SK-N-SH (cell line): ENCODE data around the gene CCSER1. TPM values are rescaled to one million over a fixed set of nuclear protein-coding genes. Genes with fewer than 3 reads are reported as not detected.

ENCODE experiments used
- CTCF ChIA-PET: fragments of 300-600, 350-600 bp; formaldehyde crosslinking; extraction: SDS; loops from one replicate; lab custom pipeline; 2021; lab: Yijun Ruan, JAX
- POLR2A ChIA-PET: fragments of 350-600 bp; sonication (Branson Sonifier 250); formaldehyde crosslinking; extraction: SDS; loops from one replicate; lab custom pipeline; 2020; ENCODE audit warnings: antibody characterized with exemption, inconsistent platforms; lab: Yijun Ruan, JAX
- DNase-seq: peaks from one replicate; pipeline ENCODE4 v3.0.0; 2012
- H2AFZ ChIP-seq: fragments of 200-600 bp; sonication (generic); 2 replicates; pipeline ENCODE4 v1.8.1; 2016; ENCODE audit warnings: antibody characterized with exemption, mild to moderate bottlenecking, low read depth
- H3F3A ChIP-seq: fragments of 200-600 bp; sonication (generic); replicated peaks from 2 replicates; pipeline ENCODE3; 2016; ENCODE audit warnings: antibody characterized with exemption, mild to moderate bottlenecking; ENCODE audit not compliant: insufficient read depth
- H3K27ac ChIP-seq, 2 experiments: fragments of 200-500 bp in 1 of 2; fragments of 200-600 bp in 1 of 2; sonication (Bioruptor generic) in 1 of 2; sonication (generic), shearing (Covaris generic) in 1 of 2; 2 replicates each; pipeline versions ENCODE4 v1.5.1 to v1.6.1; 2014 to 2016; ENCODE audit warnings: low read depth in 2 of 2, inconsistent platforms in 1 of 2, low read length in 1 of 2, mild to moderate bottlenecking in 1 of 2, mixed read lengths in 1 of 2
- H3K27me3 ChIP-seq: fragments of 200-600 bp; sonication (generic), shearing (Covaris generic); 2 replicates; pipeline ENCODE4 v1.6.1; 2016; ENCODE audit warnings: mixed run types; ENCODE audit not compliant: insufficient read depth
- H3K36me3 ChIP-seq, 2 experiments: fragments of 200-500 bp in 1 of 2; fragments of 200-600 bp in 1 of 2; sonication (Bioruptor generic) in 1 of 2; sonication (generic) in 1 of 2; replicated peaks in 1 of 2; 2 replicates each; pipeline versions ENCODE3 to v1.5.1; 2014 to 2016; ENCODE audit warnings: low read length in 1 of 2, mild to moderate bottlenecking in 1 of 2; ENCODE audit not compliant: insufficient read depth in 2 of 2, control insufficient read depth in 1 of 2
- H3K4me1 ChIP-seq, 2 experiments: fragments of 200-500 bp in 1 of 2; fragments of 200-600 bp in 1 of 2; sonication (Bioruptor generic) in 1 of 2; sonication (generic), shearing (Covaris generic) in 1 of 2; 2 replicates each; pipeline versions ENCODE4 v1.5.1 to v1.6.1; 2014 to 2016; ENCODE audit warnings: low read depth in 1 of 2, low read length in 1 of 2, mixed run types in 1 of 2; ENCODE audit not compliant: insufficient read depth in 2 of 2, control insufficient read depth in 1 of 2
- H3K4me2 ChIP-seq: fragments of 200-600 bp; sonication (generic), shearing (Covaris generic); 2 replicates; pipeline ENCODE4 v1.6.1; 2017; ENCODE audit warnings: mixed run types
- H3K4me3 ChIP-seq, 2 experiments: fragments of 200-500 bp in 1 of 2; fragments of 200-600 bp in 1 of 2; sonication (Bioruptor generic) in 1 of 2; sonication (generic), shearing (Covaris generic) in 1 of 2; 2 replicates each; pipeline versions ENCODE4 v1.5.1 to v1.8.1; 2014 to 2016; ENCODE audit warnings: low read depth in 2 of 2, inconsistent platforms in 1 of 2, low read length in 1 of 2, mild to moderate bottlenecking in 1 of 2, mixed read lengths in 1 of 2, moderate library complexity in 1 of 2
- H3K79me2 ChIP-seq: fragments of 200-600 bp; sonication (generic); 2 replicates; pipeline ENCODE4 v1.8.1; 2017; ENCODE audit warnings: mild to moderate bottlenecking; ENCODE audit not compliant: insufficient read depth
- H3K9ac ChIP-seq: fragments of 200-600 bp; sonication (generic); 2 replicates; pipeline ENCODE4 v1.6.1; 2017; ENCODE audit warnings: mixed run types
- H3K9me2 ChIP-seq: fragments of 200-600 bp; sonication (generic); 2 replicates; pipeline ENCODE4 v1.6.1; 2017; ENCODE audit warnings: mixed run types
- H3K9me3 ChIP-seq: fragments of 200-600 bp; sonication (generic); 2 replicates; pipeline ENCODE4 v1.6.1; 2017; ENCODE audit warnings: mixed run types, mild to moderate bottlenecking, moderate library complexity
- H4K20me1 ChIP-seq: fragments of 200-600 bp; sonication (generic); 2 replicates; pipeline ENCODE4 v1.6.1; 2017; ENCODE audit warnings: mild to moderate bottlenecking, mixed run types; ENCODE audit not compliant: insufficient read depth
- CHD2 ChIP-seq: fragments of 150-350 bp; IDR thresholded peaks from 2 replicates; pipeline ENCODE4 v1.6.1; 2018; ENCODE audit warnings: low read length; ENCODE audit not compliant: partially characterized antibody
- ELF1 ChIP-seq: IDR thresholded peaks from 2 replicates; pipeline ENCODE4 v1.4.0; 2012
- EP300 ChIP-seq, 2 experiments: IDR thresholded peaks; 2 replicates each; pipeline versions ENCODE4 v1.4.0 to v1.6.1; 2012; ENCODE audit warnings: borderline replicate concordance in 1 of 2, low read depth in 1 of 2, low read length in 1 of 2
- FOSL2 ChIP-seq: IDR thresholded peaks from 2 replicates; pipeline ENCODE4 v1.4.0; 2012; ENCODE audit warnings: low read depth, mild to moderate bottlenecking, moderate library complexity, borderline replicate concordance
- FOXJ3 ChIP-seq: sonication (generic); formaldehyde crosslinking; IDR thresholded peaks from 2 replicates; pipeline ENCODE4 v1.5.1; 2020; ENCODE audit warnings: mild to moderate bottlenecking, missing genetic modification reagents
- GATA2 ChIP-seq: sonication (generic); formaldehyde crosslinking; IDR thresholded peaks from 2 replicates; pipeline ENCODE4 v1.5.0; 2020; ENCODE audit warnings: mild to moderate bottlenecking, missing genetic modification reagents
- MEF2A ChIP-seq: IDR thresholded peaks from 2 replicates; pipeline ENCODE4 v1.4.0; 2012; ENCODE audit warnings: low read depth, borderline replicate concordance
- POLR2AphosphoS5 ChIP-seq: IDR thresholded peaks from 2 replicates; pipeline ENCODE4 v1.6.1; 2012; ENCODE audit warnings: low read depth, low read length
- RFX5 ChIP-seq: IDR thresholded peaks from 2 replicates; pipeline ENCODE4 v1.6.1; 2012; ENCODE audit warnings: mild to moderate bottlenecking, improper control_type of control experiment, low read length
- SIN3A ChIP-seq: IDR thresholded peaks from 2 replicates; pipeline ENCODE4 v1.6.1; 2012; ENCODE audit warnings: low read depth, mild to moderate bottlenecking, low read length, moderate library complexity, borderline replicate concordance
- SMC3 ChIP-seq: IDR thresholded peaks from 2 replicates; pipeline ENCODE4 v1.6.1; 2012; ENCODE audit warnings: low read depth, low read length, improper control_type of control experiment
- TCF12 ChIP-seq: IDR thresholded peaks from 2 replicates; pipeline ENCODE4 v1.4.0; 2012
- TEAD4 ChIP-seq: IDR thresholded peaks from 2 replicates; pipeline ENCODE4 v1.4.0; 2012; ENCODE audit warnings: mild to moderate bottlenecking, borderline replicate concordance; ENCODE audit not compliant: insufficient read depth
- YY1 ChIP-seq: IDR thresholded peaks from 2 replicates; pipeline ENCODE4 v1.4.0; 2012; ENCODE audit warnings: low read depth, mild to moderate bottlenecking
- WGBS: methylation state at CpG from one replicate; pipeline ENCODE4 v1.1.6; 2017; ENCODE audit warnings: low lambda C conversion rate; 5-methylcytosine and 5-hydroxymethylcytosine counted together
- polyA plus RNA-seq, 3 experiments: library from polyadenylated mRNA; depleted of rRNA; stranded (reverse); fragments of >200 nt; gene quantifications; 2 replicates each; pipeline ENCODE4 v1.2.3, GENCODE V29; 2012
- TF ChIP-seq, protein P1 (sequence below): IDR thresholded peaks from 2 replicates; pipeline ENCODE4 v1.6.1; 2012; ENCODE audit warnings: mild to moderate bottlenecking, low read depth, low read length, moderate library complexity

The CCSER1 gene
- polyA plus RNA-seq, 1 of the 3 experiments (the other 2 are of a cell fraction): 0.05 TPM

DNA sequence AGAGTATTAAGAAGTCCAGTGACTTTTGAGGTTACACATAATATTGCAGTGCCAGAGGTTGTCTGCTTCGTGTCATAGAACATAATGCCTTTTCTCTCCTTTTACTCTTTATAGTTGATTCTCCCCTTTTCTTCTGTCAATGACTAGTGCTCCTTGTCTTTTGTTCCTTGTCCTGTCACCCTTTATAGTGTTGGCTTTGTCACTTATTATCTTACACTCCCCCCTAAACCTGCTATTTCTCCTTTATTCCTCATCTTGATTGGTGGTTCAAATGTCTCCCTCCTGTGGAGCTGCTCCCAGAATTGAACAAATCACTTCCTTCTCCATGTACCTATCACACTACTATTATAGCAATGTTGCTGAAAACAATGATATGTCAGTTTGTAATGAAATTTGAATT, 1320.0 kb downstream of the CCSER1 start:
- H3K36me3 ChIP-seq: no peaks in the 10 kb centered on the region
- ChIA-PET CTCF (no interaction called here), POLR2A (no interaction called here)
- no peak overlapping the region for H3K4me2 ChIP-seq
- no peak overlapping the region for H3K27ac ChIP-seq
- no peaks in the 10 kb centered on the region for H4K20me1 ChIP-seq
- TF ChIP-seq SMC3 (no peak), SIN3A (no peak), ELF1 (no peak), GATA2 (CRISPR knock-in tag) (no peak), MEF2A (no peak), RFX5 (no peak), TEAD4 (no peak), FOXJ3 (no peak), YY1 (no peak), EP300 (IDR thresholded peaks at IDR 0.05; ENCODE audit: borderline replicate concordance in 1 of 2, low read depth in 1 of 2, low read length in 1 of 2) (no peak)
- TF ChIP-seq, protein P1, sequence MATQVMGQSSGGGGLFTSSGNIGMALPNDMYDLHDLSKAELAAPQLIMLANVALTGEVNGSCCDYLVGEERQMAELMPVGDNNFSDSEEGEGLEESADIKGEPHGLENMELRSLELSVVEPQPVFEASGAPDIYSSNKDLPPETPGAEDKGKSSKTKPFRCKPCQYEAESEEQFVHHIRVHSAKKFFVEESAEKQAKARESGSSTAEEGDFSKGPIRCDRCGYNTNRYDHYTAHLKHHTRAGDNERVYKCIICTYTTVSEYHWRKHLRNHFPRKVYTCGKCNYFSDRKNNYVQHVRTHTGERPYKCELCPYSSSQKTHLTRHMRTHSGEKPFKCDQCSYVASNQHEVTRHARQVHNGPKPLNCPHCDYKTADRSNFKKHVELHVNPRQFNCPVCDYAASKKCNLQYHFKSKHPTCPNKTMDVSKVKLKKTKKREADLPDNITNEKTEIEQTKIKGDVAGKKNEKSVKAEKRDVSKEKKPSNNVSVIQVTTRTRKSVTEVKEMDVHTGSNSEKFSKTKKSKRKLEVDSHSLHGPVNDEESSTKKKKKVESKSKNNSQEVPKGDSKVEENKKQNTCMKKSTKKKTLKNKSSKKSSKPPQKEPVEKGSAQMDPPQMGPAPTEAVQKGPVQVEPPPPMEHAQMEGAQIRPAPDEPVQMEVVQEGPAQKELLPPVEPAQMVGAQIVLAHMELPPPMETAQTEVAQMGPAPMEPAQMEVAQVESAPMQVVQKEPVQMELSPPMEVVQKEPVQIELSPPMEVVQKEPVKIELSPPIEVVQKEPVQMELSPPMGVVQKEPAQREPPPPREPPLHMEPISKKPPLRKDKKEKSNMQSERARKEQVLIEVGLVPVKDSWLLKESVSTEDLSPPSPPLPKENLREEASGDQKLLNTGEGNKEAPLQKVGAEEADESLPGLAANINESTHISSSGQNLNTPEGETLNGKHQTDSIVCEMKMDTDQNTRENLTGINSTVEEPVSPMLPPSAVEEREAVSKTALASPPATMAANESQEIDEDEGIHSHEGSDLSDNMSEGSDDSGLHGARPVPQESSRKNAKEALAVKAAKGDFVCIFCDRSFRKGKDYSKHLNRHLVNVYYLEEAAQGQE: no peak
- H3K79me2 ChIP-seq: no peaks in the 10 kb centered on the region
- 48% methylated on average over 1 of the region's 1 CpG for WGBS
- H3K27me3 ChIP-seq: no peaks in the 10 kb centered on the region
- DNase-seq: no peak
- no peaks in the 10 kb centered on the region for H3K4me1 ChIP-seq
- H3K9me2 ChIP-seq: no peaks in the 10 kb centered on the region
- H2AFZ ChIP-seq: no peak overlapping the region
- no peak overlapping the region for H3K4me3 ChIP-seq
- H3K9me3 ChIP-seq: no peaks in the 10 kb centered on the region
- H3K9ac ChIP-seq: no peak overlapping the region
- H3F3A ChIP-seq: no peaks in the 10 kb centered on the region

DNA sequence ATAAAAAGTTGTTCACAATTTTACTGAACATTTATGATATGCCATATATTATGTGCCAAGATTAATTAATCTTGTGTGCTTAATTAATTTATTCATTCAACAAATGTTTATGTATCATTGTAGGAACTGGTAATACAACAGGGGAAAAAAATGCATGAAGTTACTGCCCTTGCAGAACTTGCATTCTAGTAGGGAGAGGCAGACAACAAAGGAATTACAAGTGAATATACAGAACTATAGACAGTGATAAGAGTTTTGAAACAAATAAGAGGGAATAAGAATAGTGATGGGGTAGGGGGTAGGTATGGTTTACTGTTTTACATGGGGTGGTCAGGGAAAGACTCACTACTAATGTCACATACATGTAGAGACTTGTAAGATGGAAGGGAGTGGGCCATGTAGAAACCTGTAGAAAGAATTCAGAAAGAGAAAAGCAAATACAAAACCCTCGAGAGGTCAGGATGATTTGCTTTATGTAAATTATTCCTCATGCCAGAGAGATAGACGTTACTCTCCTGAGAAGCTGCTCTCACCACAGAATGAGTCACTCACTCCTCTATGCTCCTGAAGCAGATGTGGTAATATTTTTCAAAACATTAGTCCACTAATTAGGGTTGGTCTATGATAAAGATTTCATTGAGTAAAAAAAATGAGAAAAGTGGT, 1321.6 kb downstream of the CCSER1 start:
- Histone ChIP-seq H3K9me2 (no peaks in the 10 kb centered on the region), H3K4me1 (no peaks in the 10 kb centered on the region), H3K9ac (no peak overlapping the region), H3F3A (no peaks in the 10 kb centered on the region), H3K27me3 (no peaks in the 10 kb centered on the region), H2AFZ (no peak overlapping the region), H3K4me2 (no peak overlapping the region), H3K36me3 (no peaks in the 10 kb centered on the region), H3K79me2 (no peaks in the 10 kb centered on the region), H3K27ac (no peak overlapping the region; a peak in 1 of 4 replicates), H3K9me3 (no peaks in the 10 kb centered on the region), H4K20me1 (no peaks in the 10 kb centered on the region), H3K4me3 (no peak overlapping the region)
- TF ChIP-seq RFX5 (no peak), POLR2AphosphoS5 (no peak), SMC3 (no peak), ELF1 (no peak), CHD2 (no peak), FOSL2 (no peak), TCF12 (no peak), TEAD4 (no peak)
- CTCF ChIA-PET: no interaction called here
- POLR2A ChIA-PET: no interaction called here
- DNase-seq: no peak
- 4% methylated on average over 2 of the region's 2 CpGs for WGBS
